GM12892 (cell line): ENCODE data around the gene B3GNT5.

ENCODE experiments used
- POLR2A ChIP-seq: IDR thresholded peaks from 2 replicates; pipeline ENCODE4 v1.6.1; 2011; ENCODE audit warnings: low read depth, low read length, control low read depth
- TAF1 ChIP-seq: IDR thresholded peaks from 2 replicates; pipeline ENCODE4 v1.6.1; 2011; ENCODE audit warnings: low read depth, mild to moderate bottlenecking, control low read depth, low read length, borderline replicate concordance

- TF ChIP-seq POLR2A (no peak), TAF1 (no peak)
These were observed 3.9 kb upstream of the B3GNT5 start for GRCh38 chr3:183249006-183249718.
